ENCODE measurements around the gene ATP11B.

DNA sequence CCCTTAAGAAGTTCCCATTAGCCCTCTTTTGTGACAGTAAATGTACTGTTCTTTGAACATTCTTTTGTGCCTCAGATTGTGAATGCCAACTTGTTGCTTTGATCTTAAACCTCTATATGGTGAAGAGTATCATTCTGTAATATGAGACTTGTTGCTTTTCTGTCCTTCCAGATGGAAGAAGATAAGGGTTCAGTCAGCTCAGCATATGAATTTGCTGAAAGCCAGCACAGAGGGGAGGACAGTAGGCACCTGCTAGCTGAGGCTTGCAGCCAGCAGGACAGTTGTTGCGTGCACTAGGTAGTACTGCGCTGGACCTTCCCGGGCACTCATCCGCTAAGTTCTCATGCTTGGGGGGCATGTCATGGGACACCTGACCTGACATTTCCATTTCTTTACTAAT is 112.3 kb downstream of the ATP11B start:
- TF ChIP-seq KAT2A (conservative IDR thresholded peaks at IDR 0.05; ENCODE audit: control insufficient read depth, low read depth, low read length) (no peak), TAF1 (IDR thresholded peaks at IDR 0.05; ENCODE audit: borderline replicate concordance, low read depth, low read length) (no peak)
